CD8-positive, alpha-beta memory T cell (primary cell): ENCODE measurements around the gene SV2B. TPM values are rescaled to one million over a fixed set of nuclear protein-coding genes. Genes with fewer than 3 reads are reported as not detected.

Experiments
- CTCF ChIA-PET: fragments of 350-600 bp; sonication (Branson Sonifier 250); formaldehyde crosslinking; loops from one replicate; lab custom pipeline; 2021; ENCODE audit warnings: antibody characterized with exemption; lab: Charles Lee
- POLR2A ChIA-PET: fragments of 350-600 bp; sonication (Branson Sonifier 250); formaldehyde crosslinking; loops from one replicate; lab custom pipeline; 2021; ENCODE audit warnings: antibody characterized with exemption; lab: Charles Lee
- DNase-seq, 5 donors: peaks; one replicate each; pipeline versions ENCODE4 v3.0.0 to v3.0.0-alpha.2; 2020 to 2022; ENCODE audit warnings: mixed read lengths in 1 of 5
- H3K27ac ChIP-seq: one replicate; pipeline ENCODE4 v1.7.0; 2013; ENCODE audit warnings: low read depth, mild to moderate bottlenecking, low read length, moderate library complexity
- H3K27me3 ChIP-seq: 2 replicates; pipeline ENCODE4 v1.7.0; 2013; ENCODE audit warnings: low read length, mild to moderate bottlenecking; ENCODE audit not compliant: insufficient read depth, poor library complexity, severe bottlenecking
- H3K36me3 ChIP-seq: 2 replicates; pipeline ENCODE4 v1.7.0; 2013; ENCODE audit warnings: mild to moderate bottlenecking, low read length, moderate library complexity; ENCODE audit not compliant: insufficient read depth
- H3K4me1 ChIP-seq: 2 replicates; pipeline ENCODE4 v1.7.0; 2013; ENCODE audit warnings: mild to moderate bottlenecking, low read length, moderate library complexity; ENCODE audit not compliant: insufficient read depth
- H3K4me3 ChIP-seq: 2 replicates; pipeline ENCODE4 v1.7.0; 2013; ENCODE audit warnings: mild to moderate bottlenecking, low read length
- H3K9me3 ChIP-seq: 2 replicates; pipeline ENCODE4 v1.7.0; 2013; ENCODE audit warnings: mild to moderate bottlenecking, low read length
- H3K27ac Mint-ChIP-seq, 8 donors: one replicate each; pipeline ENCODE4 v1.8.0; 2020 to 2021; ENCODE audit warnings: mixed read lengths in 8 of 8, mild to moderate bottlenecking in 6 of 8, inconsistent platforms in 3 of 8, moderate library complexity in 3 of 8
- H3K27me3 Mint-ChIP-seq, 2 donors: one replicate each; pipeline ENCODE4 v1.8.0; 2020 to 2021; ENCODE audit warnings: mixed read lengths in 2 of 2, mild to moderate bottlenecking in 1 of 2, moderate library complexity in 1 of 2
- H3K36me3 Mint-ChIP-seq, 3 donors: one replicate each; pipeline ENCODE4 v1.8.0; 2020 to 2021; ENCODE audit warnings: mixed read lengths in 3 of 3, inconsistent platforms in 1 of 3, mild to moderate bottlenecking in 1 of 3
- H3K4me1 Mint-ChIP-seq, 3 donors: one replicate each; pipeline ENCODE4 v1.8.0; 2020 to 2021; ENCODE audit warnings: mixed read lengths in 3 of 3, inconsistent platforms in 1 of 3, mild to moderate bottlenecking in 1 of 3
- H3K4me3 Mint-ChIP-seq, 7 donors: one replicate each; pipeline ENCODE4 v1.8.0; 2020 to 2021; ENCODE audit warnings: mixed read lengths in 7 of 7, mild to moderate bottlenecking in 6 of 7, moderate library complexity in 4 of 7, inconsistent platforms in 2 of 7
- H3K9me3 Mint-ChIP-seq, 5 donors: one replicate each; pipeline ENCODE4 v1.8.0; 2020 to 2022; ENCODE audit warnings: mixed read lengths in 5 of 5, mild to moderate bottlenecking in 3 of 5, moderate library complexity in 2 of 5, inconsistent platforms in 1 of 5
- polyA plus RNA-seq: library from polyadenylated mRNA; unstranded; fragments of 300-500 nt; fragmentation: Illumina TruSeq; gene quantifications from one replicate; pipeline ENCODE4 v1.2.3, GENCODE V29; 2021
- total RNA-seq, 2 experiments: library from RNA; stranded (reverse); gene quantifications; one replicate each; pipeline ENCODE4 v1.2.3, GENCODE V29; 2021

SV2B gene
- total and polyA plus RNA-seq, 3 experiments from 2014 or later = 0.02 TPM; not detected in 2

DNA sequence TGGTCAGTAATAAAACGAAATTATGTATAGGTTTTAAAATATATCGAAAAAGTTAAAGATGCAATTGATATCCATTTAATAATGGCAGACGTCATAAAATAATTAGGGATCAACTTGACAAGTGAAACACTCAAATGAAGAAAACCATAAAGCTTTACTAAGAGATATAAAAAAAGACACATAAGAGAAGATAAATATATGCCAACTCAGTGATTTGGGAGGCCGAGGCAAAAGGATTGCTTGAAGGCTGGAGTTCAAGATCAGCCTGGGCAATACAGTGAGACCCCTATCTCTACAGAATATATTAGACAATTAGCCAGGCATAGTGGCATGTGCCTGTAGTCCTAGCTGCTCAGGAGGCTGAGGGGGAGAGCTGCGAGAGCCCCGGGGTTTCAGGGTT, 190.5 kb downstream of the SV2B start:
- no peaks in the 10 kb centered on the region for H3K36me3 ChIP-seq
- ChIA-PET POLR2A (no interaction called here), CTCF (no interaction called here)

DNA sequence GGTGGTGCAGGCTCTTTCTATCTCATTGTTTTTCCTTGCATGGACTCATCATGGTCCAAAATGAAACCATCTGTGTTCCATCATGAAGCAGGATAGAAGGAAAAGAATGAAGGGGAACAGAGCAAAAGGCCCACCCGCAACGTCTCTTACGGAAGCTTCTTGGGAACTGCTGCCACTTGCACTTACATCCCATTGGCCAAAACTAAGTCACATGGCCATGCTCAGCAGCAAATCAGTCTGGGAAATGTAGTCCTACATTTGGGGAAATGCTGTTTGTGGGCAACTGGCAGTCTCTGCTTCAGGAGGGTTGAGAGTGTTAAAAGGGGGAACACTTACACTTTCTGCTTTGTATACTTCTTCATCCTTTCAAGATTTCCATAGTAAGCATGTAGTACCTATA, 191.6 kb downstream of the SV2B start:
- no peak for DNase-seq
- H3K27ac Mint-ChIP-seq = no peak overlapping the region
- peaks cover 5 to 22% of the 10 kb centered on the region in 2 donors for H3K27me3 Mint-ChIP-seq
- no peaks in the 10 kb centered on the region for H3K4me1 Mint-ChIP-seq
- CTCF ChIA-PET = no interaction called here
- Histone ChIP-seq H3K4me3 (no peak overlapping the region), H3K9me3 (no peaks in the 10 kb centered on the region), H3K36me3 (no peaks in the 10 kb centered on the region), H3K27ac (no peak overlapping the region), H3K4me1 (no peaks in the 10 kb centered on the region), H3K27me3 (no peaks in the 10 kb centered on the region)
- POLR2A ChIA-PET = no interaction called here
- no peaks in the 10 kb centered on the region for H3K9me3 Mint-ChIP-seq
- H3K4me3 Mint-ChIP-seq = no peak overlapping the region
- H3K36me3 Mint-ChIP-seq = no peaks in the 10 kb centered on the region

More for the DNA sequence above, 190.5 kb downstream of the SV2B start:
- Mint-ChIP-seq H3K9me3 (no peaks in the 10 kb centered on the region), H3K27ac (no peak overlapping the region), H3K4me3 (peak overlapping the region in 1 of 7 donors; percentile 51), H3K4me1 (no peaks in the 10 kb centered on the region), H3K36me3 (no peaks in the 10 kb centered on the region), H3K27me3 (peaks cover 5 to 20% of the 10 kb centered on the region in 2 donors)
- no peaks in the 10 kb centered on the region for H3K4me1 ChIP-seq
- no peak overlapping the region for H3K4me3 ChIP-seq
- no peaks in the 10 kb centered on the region for H3K27me3 ChIP-seq
- DNase-seq = no peak
- H3K9me3 ChIP-seq = no peaks in the 10 kb centered on the region
- H3K27ac ChIP-seq = no peak overlapping the region

DNA sequence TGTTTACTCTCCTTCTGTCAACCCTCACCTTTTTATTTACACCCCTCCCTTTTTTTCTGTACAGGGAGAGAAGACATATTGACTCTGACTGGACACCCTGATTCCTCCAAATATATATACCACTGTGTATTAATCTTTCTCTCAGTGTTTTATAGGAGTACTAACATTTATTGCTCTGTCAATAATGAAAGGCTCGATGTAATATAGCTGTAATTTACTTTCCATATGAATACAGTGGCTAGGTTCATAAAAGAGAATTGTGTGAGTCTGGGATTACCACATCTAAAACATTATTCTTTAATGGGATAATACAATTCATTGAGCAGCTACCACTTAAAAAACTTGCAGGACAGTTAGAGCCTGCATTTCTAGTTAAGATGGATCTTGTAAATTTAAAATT, 194.3 kb downstream of the SV2B start:
- POLR2A ChIA-PET = no interaction called here
- Mint-ChIP-seq H3K4me3 (no peak overlapping the region), H3K36me3 (no peaks in the 10 kb centered on the region)

DNA sequence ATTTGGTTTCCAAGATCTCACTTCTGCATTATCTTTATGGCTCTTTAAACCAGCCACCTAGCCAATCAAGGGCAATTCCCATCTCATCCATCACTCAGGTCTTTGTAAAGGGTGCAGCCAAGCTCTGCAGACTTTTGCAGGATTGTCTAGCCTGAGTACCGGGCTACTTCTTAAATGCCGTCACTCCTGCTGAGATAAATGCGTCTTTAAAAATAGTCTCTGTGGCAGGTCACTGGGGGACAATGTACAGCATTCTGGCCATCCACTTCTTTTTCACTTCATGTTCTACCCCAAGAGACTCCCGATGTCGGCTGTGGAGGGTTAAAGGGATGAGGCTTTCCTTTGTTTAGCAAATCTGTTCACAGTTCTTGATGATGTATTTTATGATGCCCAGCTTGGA, 194.7 kb downstream of the SV2B start:
- H3K4me1 ChIP-seq = no peaks in the 10 kb centered on the region
- Mint-ChIP-seq H3K27me3 (peaks cover 7 to 38% of the 10 kb centered on the region in 2 donors), H3K9me3 (no peaks in the 10 kb centered on the region), H3K4me1 (no peaks in the 10 kb centered on the region), H3K27ac (no peak overlapping the region), H3K4me3 (no peak overlapping the region), H3K36me3 (no peaks in the 10 kb centered on the region)
- H3K36me3 ChIP-seq = no peaks in the 10 kb centered on the region
- DNase-seq = no peak
- no peaks in the 10 kb centered on the region for H3K9me3 ChIP-seq
- no peaks in the 10 kb centered on the region for H3K27me3 ChIP-seq
- POLR2A ChIA-PET = no interaction called here
- no peak overlapping the region for H3K4me3 ChIP-seq
- CTCF ChIA-PET = interaction anchor here (0.9 kb wide), 1 partner anchor 8 kb away, joined by 3 read pairs; no protein-coding TSS in a partner anchor
- no peak overlapping the region for H3K27ac ChIP-seq

More for the DNA sequence above, 194.3 kb downstream of the SV2B start:
- H3K27ac Mint-ChIP-seq = no peak overlapping the region
- H3K27me3 Mint-ChIP-seq = peaks cover 7 to 34% of the 10 kb centered on the region in 2 donors
- H3K4me1 Mint-ChIP-seq = no peaks in the 10 kb centered on the region
- CTCF ChIA-PET = interaction anchor here (0.9 kb wide), 1 partner anchor 8 kb away, joined by 3 read pairs; no protein-coding TSS in a partner anchor
- no peak for DNase-seq
- H3K9me3 ChIP-seq = no peaks in the 10 kb centered on the region
- H3K9me3 Mint-ChIP-seq = no peaks in the 10 kb centered on the region
- no peak overlapping the region for H3K27ac ChIP-seq
- H3K27me3 ChIP-seq = no peaks in the 10 kb centered on the region
- H3K4me1 ChIP-seq = no peaks in the 10 kb centered on the region
- H3K36me3 ChIP-seq = no peaks in the 10 kb centered on the region
- no peak overlapping the region for H3K4me3 ChIP-seq

DNA sequence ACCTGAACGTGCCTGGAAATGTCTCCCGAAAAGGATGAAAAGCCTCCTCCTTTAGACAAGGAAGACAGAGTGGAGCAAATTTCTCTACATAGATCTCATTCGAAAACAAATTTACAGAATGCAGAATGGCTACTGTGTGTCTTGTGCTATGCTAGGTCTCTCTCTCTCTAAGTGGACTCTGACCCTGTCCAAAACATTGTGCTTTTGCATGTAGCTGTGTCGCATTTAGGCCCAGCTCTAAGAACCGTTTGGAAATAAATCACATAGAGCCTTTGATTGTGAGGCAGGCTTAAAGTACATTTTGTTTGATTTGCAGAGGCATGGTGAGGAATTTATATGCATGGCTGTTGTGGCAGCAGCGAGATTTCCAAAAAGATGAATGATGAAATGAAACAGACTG, 198.0 kb downstream of the SV2B start:
- Histone ChIP-seq H3K27ac (no peak overlapping the region), H3K4me1 (peaks cover 7% of the 10 kb centered on the region), H3K4me3 (no peak overlapping the region), H3K9me3 (no peaks in the 10 kb centered on the region), H3K27me3 (no peaks in the 10 kb centered on the region), H3K36me3 (no peaks in the 10 kb centered on the region)
- H3K4me3 Mint-ChIP-seq = no peak overlapping the region
- H3K36me3 Mint-ChIP-seq = no peaks in the 10 kb centered on the region
- peaks cover 6 to 10% (median 9%) of the 10 kb centered on the region in 3 donors for H3K4me1 Mint-ChIP-seq
- H3K9me3 Mint-ChIP-seq = no peaks in the 10 kb centered on the region
- peaks cover 19 to 57% of the 10 kb centered on the region in 2 donors for H3K27me3 Mint-ChIP-seq
- CTCF ChIA-PET = interaction anchor here (0.8 to 1.3 kb wide), 3 partner anchors 12 to 1417 kb away, joined by 3 read pairs; no protein-coding TSS in a partner anchor
- no peak for DNase-seq
- H3K27ac Mint-ChIP-seq = no peak overlapping the region
- POLR2A ChIA-PET = no interaction called here

DNA sequence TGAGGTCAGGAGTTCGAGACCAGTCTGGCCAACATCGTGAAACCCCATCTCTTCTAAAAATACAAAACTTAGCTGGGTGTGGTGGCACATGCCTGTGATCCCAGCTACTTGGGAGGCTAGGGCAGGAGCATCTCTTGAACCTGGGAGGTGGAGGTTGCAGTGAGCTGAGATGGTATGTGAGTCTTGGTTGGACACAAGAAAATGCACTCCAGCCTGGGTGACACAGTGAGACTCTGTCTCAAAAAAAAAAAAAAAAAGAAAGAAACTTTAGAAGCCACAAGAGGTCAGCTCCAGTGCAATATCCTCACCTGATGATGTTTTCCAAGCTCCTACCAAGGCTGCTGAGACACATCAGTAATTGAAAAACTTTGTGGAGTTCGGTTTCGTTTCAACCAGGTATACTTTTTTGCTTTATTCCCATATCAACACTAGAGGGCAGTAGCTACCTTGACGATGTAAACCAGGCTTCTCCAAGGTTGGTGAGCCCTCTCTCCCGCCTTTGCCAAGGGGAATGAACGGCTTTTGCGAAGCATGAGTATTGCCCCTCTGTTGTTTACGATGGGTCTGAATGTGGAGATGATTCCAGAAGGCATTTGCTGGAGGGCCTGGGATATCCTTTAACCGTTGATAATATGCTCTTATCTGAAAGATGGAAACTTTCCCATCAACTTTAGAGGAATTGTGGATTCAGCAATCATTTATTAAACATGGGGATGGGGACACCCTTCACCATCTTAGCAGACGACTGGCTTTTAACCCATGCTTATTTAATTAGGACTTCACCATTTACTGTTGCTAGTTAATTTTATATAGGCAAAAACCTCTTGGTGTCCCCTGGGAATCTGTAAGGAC, 202.8 kb downstream of the SV2B start:
- H3K27me3 Mint-ChIP-seq = peaks cover 18 to 30% of the 10 kb centered on the region in 2 donors
- no peak overlapping the region for H3K27ac ChIP-seq
- ChIA-PET POLR2A (no interaction called here), CTCF (interaction anchor here (0.7 to 3.7 kb wide), 18 partner anchors 9 to 777 kb away, joined by 3 to 14 read pairs (median 4); no protein-coding TSS in a partner anchor)
- no peaks in the 10 kb centered on the region for H3K27me3 ChIP-seq
- peaks cover 33 to 47% (median 46%) of the 10 kb centered on the region in 3 donors for H3K4me1 Mint-ChIP-seq
- H3K36me3 ChIP-seq = no peaks in the 10 kb centered on the region
- peak overlapping the region in 2 of 8 donors; percentile 48 to 51 for H3K27ac Mint-ChIP-seq
- no peak overlapping the region for H3K4me3 ChIP-seq
- H3K9me3 ChIP-seq = no peaks in the 10 kb centered on the region
- H3K36me3 Mint-ChIP-seq = peaks cover 0 to 2% (median 0%) of the 10 kb centered on the region in 3 donors
- DNase-seq = peak in 3 of 5 donors; percentile 45 to 49 (median 48)
- peak overlapping the region in 5 of 7 donors; percentile 19 to 68 (median 33) for H3K4me3 Mint-ChIP-seq
- H3K4me1 ChIP-seq = peaks cover 38% of the 10 kb centered on the region
- no peaks in the 10 kb centered on the region for H3K9me3 Mint-ChIP-seq

DNA sequence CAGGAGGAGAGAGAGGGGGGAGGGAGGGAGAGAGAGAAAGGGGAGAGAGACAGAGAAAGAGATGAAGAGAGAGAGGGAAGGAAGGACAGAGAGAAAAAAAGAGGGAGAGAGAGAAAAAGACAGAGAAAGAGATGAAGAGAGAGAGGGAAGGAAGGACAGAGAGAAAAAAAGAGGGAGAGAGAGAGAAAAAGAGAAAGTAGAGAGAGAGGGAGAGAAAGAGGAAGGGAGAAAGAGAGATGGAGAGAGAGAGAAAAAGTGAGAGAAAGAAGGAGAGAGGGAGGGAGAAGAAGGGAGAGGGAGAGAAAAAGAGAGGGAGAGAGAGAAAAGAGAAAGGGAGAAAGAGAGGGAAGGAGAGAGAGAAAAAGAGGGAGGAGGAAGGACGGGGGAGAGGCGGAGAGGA, 204.2 kb downstream of the SV2B start:
- no peak overlapping the region for H3K4me3 ChIP-seq
- DNase-seq = no peak
- Mint-ChIP-seq H3K4me3 (no peak overlapping the region), H3K4me1 (peaks cover 43 to 59% (median 58%) of the 10 kb centered on the region in 3 donors), H3K36me3 (peaks cover 0 to 2% (median 0%) of the 10 kb centered on the region in 3 donors), H3K27me3 (peaks cover 15 to 26% of the 10 kb centered on the region in 2 donors), H3K9me3 (no peaks in the 10 kb centered on the region), H3K27ac (no peak overlapping the region)
- peaks cover 52% of the 10 kb centered on the region for H3K4me1 ChIP-seq
- H3K27me3 ChIP-seq = no peaks in the 10 kb centered on the region
- ChIA-PET CTCF (interaction anchor here (1.0 to 3.7 kb wide), 3 partner anchors 8 to 217 kb away, joined by 3 to 14 read pairs (median 12); no protein-coding TSS in a partner anchor), POLR2A (no interaction called here)
- H3K27ac ChIP-seq = no peak overlapping the region
- no peaks in the 10 kb centered on the region for H3K36me3 ChIP-seq
- H3K9me3 ChIP-seq = no peaks in the 10 kb centered on the region

DNA sequence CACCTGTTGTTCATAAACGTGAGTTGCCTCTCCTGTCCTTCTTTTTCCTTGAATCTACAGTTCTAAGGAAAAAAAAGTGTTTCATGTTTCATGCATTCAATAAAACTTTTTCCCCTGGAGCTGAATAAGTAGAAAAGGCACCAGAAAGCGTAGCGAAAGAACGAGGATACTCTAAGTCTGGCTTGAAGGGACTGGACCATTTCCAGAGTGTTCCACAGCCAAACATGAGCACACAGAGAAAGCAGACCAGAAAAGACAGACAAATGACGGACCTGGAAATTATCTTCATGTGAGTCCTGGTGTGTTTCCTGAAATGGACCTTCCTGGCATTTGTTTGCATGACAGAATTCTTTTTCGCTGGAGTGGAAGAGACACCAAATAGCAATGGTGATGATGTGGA, 204.7 kb downstream of the SV2B start:
- Histone ChIP-seq H3K36me3 (no peaks in the 10 kb centered on the region), H3K9me3 (no peaks in the 10 kb centered on the region), H3K27me3 (no peaks in the 10 kb centered on the region), H3K27ac (no peak overlapping the region), H3K4me3 (no peak overlapping the region), H3K4me1 (peaks cover 58% of the 10 kb centered on the region)
- DNase-seq = no peak
- no peak overlapping the region for H3K4me3 Mint-ChIP-seq
- H3K27ac Mint-ChIP-seq = no peak overlapping the region
- POLR2A ChIA-PET = no interaction called here
- peaks cover 49 to 65% (median 64%) of the 10 kb centered on the region in 3 donors for H3K4me1 Mint-ChIP-seq
- H3K9me3 Mint-ChIP-seq = no peaks in the 10 kb centered on the region
- CTCF ChIA-PET = no interaction called here
- H3K27me3 Mint-ChIP-seq = peaks cover 15 to 26% of the 10 kb centered on the region in 2 donors
- peaks cover 0 to 2% (median 0%) of the 10 kb centered on the region in 3 donors for H3K36me3 Mint-ChIP-seq
